ENCODE results near the gene EVA1A.
"Not testable (repeated sequence)": the region's sequence is repeated elsewhere in the genome, so short reads cannot be mapped to it uniquely, and the experiment has no call there.

Gene EVA1A

GRCh38 chr2:75483878-75484277 is 76.9 kb downstream of the EVA1A start:
- H3K9me3 ChIP-seq (replicated peaks; ENCODE audit: low read length), result no peaks in the 10 kb centered on the region
- no peak overlapping the region for H3K9ac ChIP-seq (ENCODE audit: low read depth, low read length)
- H3K27me3 ChIP-seq (ENCODE audit: control insufficient read depth, insufficient read depth, low read length), result no peaks in the 10 kb centered on the region
- H3K4me2 ChIP-seq (ENCODE audit: low read length), result no peak overlapping the region
- H3K4me3 ChIP-seq (ENCODE audit: low read length), result no peak overlapping the region
- no peaks in the 10 kb centered on the region for H3K36me3 ChIP-seq (ENCODE audit: insufficient read depth, low read length)
- no peaks in the 10 kb centered on the region for H3K4me1 ChIP-seq (ENCODE audit: control insufficient read depth, insufficient read depth, low read length)

- Histone ChIP-seq H3K4me1 (ENCODE audit: control insufficient read depth, insufficient read depth, low read length) (no peaks in the 10 kb centered on the region), H3K4me3 (ENCODE audit: low read length) (no peak overlapping the region), H3K27me3 (ENCODE audit: control insufficient read depth, insufficient read depth, low read length) (no peaks in the 10 kb centered on the region), H3K9me3 (replicated peaks; ENCODE audit: low read length) (no peaks in the 10 kb centered on the region), H3K36me3 (ENCODE audit: insufficient read depth, low read length) (no peaks in the 10 kb centered on the region), H3K9ac (ENCODE audit: low read depth, low read length) (no peak overlapping the region), H3K4me2 (ENCODE audit: low read length) (no peak overlapping the region)
These were observed 78.3 kb downstream of the EVA1A start for GRCh38 chr2:75482398-75482797.

DNA sequence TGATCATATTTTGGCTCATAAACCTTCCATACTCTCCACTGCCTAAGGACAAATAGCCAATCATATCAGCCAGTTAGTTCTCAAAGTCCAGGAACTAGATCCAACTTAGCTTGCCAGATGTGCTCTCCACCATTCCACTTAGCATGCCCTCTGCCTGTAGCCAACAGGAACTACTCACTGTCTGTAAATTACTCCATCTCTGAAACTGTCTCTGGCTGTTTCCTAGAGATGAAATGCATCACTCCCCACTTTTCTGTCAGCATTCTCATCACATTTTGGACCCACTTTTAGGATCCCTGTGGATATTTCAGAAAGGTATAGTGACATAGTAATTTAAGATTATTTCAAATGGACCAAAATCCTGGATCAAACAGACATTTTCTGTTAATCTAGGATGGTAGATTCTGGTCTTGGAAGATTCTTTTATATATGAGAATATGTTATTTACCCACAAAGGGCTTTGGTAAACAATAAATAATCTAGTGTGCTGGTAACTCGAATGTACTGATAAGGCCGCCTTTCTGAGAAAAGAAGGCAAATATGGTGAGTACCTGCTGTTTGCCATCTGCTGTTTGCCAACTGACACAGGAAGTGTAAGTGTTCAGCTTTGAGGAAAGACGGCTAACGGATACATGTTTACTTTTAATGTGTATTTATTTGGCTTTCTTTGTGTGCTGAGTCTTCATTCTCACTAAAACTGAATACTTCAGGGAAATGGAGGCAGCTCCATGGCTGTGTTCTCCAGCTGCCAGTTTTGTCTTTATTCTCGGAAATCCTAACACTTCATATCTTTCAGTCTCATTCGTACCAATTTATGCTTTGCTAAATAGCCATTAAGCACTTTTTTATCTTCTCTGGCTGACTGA is 79.5 kb downstream of the EVA1A start:
- Histone ChIP-seq H3K4me2 (ENCODE audit: low read length) (no peak overlapping the region), H3K4me3 (ENCODE audit: low read length) (no peak overlapping the region), H3K27me3 (ENCODE audit: control insufficient read depth, insufficient read depth, low read length) (peaks cover 8% of the 10 kb centered on the region), H3K36me3 (ENCODE audit: insufficient read depth, low read length) (no peaks in the 10 kb centered on the region), H3K4me1 (ENCODE audit: control insufficient read depth, insufficient read depth, low read length) (no peaks in the 10 kb centered on the region), H3K9me3 (replicated peaks; ENCODE audit: low read length) (no peaks in the 10 kb centered on the region), H3K9ac (ENCODE audit: low read depth, low read length) (no peak overlapping the region)

GRCh38 chr2:75477696-75478095 is 83.0 kb downstream of the EVA1A start:
- peaks cover 16% of the 10 kb centered on the region for H3K27me3 ChIP-seq (ENCODE audit: control insufficient read depth, insufficient read depth, low read length)
- not testable (repeated sequence) for H3K9me3 ChIP-seq (replicated peaks; ENCODE audit: low read length); H3K4me3 ChIP-seq (ENCODE audit: low read length); H3K4me2 ChIP-seq (ENCODE audit: low read length); H3K9ac ChIP-seq (ENCODE audit: low read depth, low read length); H3K36me3 ChIP-seq (ENCODE audit: insufficient read depth, low read length); H3K4me1 ChIP-seq (ENCODE audit: control insufficient read depth, insufficient read depth, low read length)

- no peaks in the 10 kb centered on the region for H3K4me1 ChIP-seq (ENCODE audit: control insufficient read depth, insufficient read depth, low read length)
- no peaks in the 10 kb centered on the region for H3K9me3 ChIP-seq (replicated peaks; ENCODE audit: low read length)
- no peaks in the 10 kb centered on the region for H3K36me3 ChIP-seq (ENCODE audit: insufficient read depth, low read length)
- no peak overlapping the region for H3K4me3 ChIP-seq (ENCODE audit: low read length)
- H3K9ac ChIP-seq (ENCODE audit: low read depth, low read length), result no peak overlapping the region
- peaks cover 17% of the 10 kb centered on the region for H3K27me3 ChIP-seq (ENCODE audit: control insufficient read depth, insufficient read depth, low read length)
- H3K4me2 ChIP-seq (ENCODE audit: low read length), result no peak overlapping the region
These were observed 84.0 kb downstream of the EVA1A start for GRCh38 chr2:75476761-75477160.

DNA sequence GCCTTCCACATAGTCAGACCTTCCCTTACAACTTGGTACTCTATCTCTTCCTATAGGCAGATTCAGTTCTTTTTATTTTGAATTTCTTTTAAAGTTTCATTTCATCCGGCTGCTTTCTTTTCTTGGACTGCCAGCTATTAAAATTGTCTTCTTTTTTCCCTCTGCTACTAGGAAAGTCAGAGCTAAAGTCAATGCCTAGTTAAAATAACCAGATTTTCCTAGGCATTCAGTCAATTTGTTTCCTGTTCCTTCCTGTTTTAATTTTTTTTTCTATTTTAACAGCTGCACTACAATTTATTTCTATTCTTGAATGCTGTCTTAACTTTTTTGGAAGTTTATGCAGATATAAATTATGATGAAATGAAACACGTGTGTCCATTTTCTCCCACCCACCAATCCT is 84.8 kb downstream of the EVA1A start:
- Histone ChIP-seq H3K4me1 (ENCODE audit: control insufficient read depth, insufficient read depth, low read length) (no peaks in the 10 kb centered on the region), H3K27me3 (ENCODE audit: control insufficient read depth, insufficient read depth, low read length) (peaks cover 17% of the 10 kb centered on the region), H3K4me3 (ENCODE audit: low read length) (no peak overlapping the region), H3K36me3 (ENCODE audit: insufficient read depth, low read length) (no peaks in the 10 kb centered on the region), H3K9ac (ENCODE audit: low read depth, low read length) (no peak overlapping the region), H3K9me3 (replicated peaks; ENCODE audit: low read length) (no peaks in the 10 kb centered on the region), H3K4me2 (ENCODE audit: low read length) (no peak overlapping the region)

DNA sequence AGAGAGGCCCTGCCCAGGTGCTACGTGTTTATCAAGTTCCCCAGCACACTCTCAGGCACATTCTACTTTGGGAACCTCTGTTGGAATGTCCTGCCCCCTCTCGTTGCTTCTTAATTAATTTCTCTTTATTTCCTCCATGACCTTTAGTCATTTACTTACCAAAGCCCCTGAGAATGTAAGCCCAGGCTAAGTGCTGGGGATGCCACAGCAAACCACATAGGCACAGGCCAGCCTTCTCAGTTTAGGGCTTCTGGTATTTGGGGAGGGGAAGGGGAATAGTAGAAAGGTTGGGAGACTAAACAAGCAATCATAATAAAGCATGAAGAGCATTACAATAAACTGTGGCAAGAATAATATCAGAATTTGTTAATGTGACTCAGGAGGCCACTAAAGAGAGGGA is 85.7 kb downstream of the EVA1A start:
- Histone ChIP-seq H3K4me2 (ENCODE audit: low read length) (no peak overlapping the region), H3K9ac (ENCODE audit: low read depth, low read length) (no peak overlapping the region), H3K4me3 (ENCODE audit: low read length) (no peak overlapping the region), H3K27me3 (ENCODE audit: control insufficient read depth, insufficient read depth, low read length) (peaks cover 17% of the 10 kb centered on the region), H3K36me3 (ENCODE audit: insufficient read depth, low read length) (no peaks in the 10 kb centered on the region), H3K9me3 (replicated peaks; ENCODE audit: low read length) (no peaks in the 10 kb centered on the region), H3K4me1 (ENCODE audit: control insufficient read depth, insufficient read depth, low read length) (no peaks in the 10 kb centered on the region)

- Histone ChIP-seq H3K4me1 (ENCODE audit: control insufficient read depth, insufficient read depth, low read length) (no peaks in the 10 kb centered on the region), H3K36me3 (ENCODE audit: insufficient read depth, low read length) (no peaks in the 10 kb centered on the region), H3K4me3 (ENCODE audit: low read length) (no peak overlapping the region), H3K27me3 (ENCODE audit: control insufficient read depth, insufficient read depth, low read length) (peaks cover 17% of the 10 kb centered on the region), H3K9me3 (replicated peaks; ENCODE audit: low read length) (no peaks in the 10 kb centered on the region), H3K4me2 (ENCODE audit: low read length) (no peak overlapping the region), H3K9ac (ENCODE audit: low read depth, low read length) (no peak overlapping the region)
These were observed 86.6 kb downstream of the EVA1A start for GRCh38 chr2:75474115-75474514.

- Histone ChIP-seq H3K27me3 (ENCODE audit: control insufficient read depth, insufficient read depth, low read length) (peaks cover 4% of the 10 kb centered on the region), H3K4me1 (ENCODE audit: control insufficient read depth, insufficient read depth, low read length) (no peaks in the 10 kb centered on the region), H3K4me3 (ENCODE audit: low read length) (no peak overlapping the region), H3K36me3 (ENCODE audit: insufficient read depth, low read length) (no peaks in the 10 kb centered on the region), H3K9me3 (replicated peaks; ENCODE audit: low read length) (no peaks in the 10 kb centered on the region), H3K9ac (ENCODE audit: low read depth, low read length) (no peak overlapping the region), H3K4me2 (ENCODE audit: low read length) (no peak overlapping the region)
These were observed 93.9 kb downstream of the EVA1A start for GRCh38 chr2:75466708-75467311.

GRCh38 chr2:75465317-75465984 is 95.3 kb downstream of the EVA1A start:
- peaks cover 4% of the 10 kb centered on the region for H3K27me3 ChIP-seq (ENCODE audit: control insufficient read depth, insufficient read depth, low read length)
- H3K36me3 ChIP-seq (ENCODE audit: insufficient read depth, low read length), result no peaks in the 10 kb centered on the region
- H3K4me1 ChIP-seq (ENCODE audit: control insufficient read depth, insufficient read depth, low read length), result no peaks in the 10 kb centered on the region
- no peak overlapping the region for H3K9ac ChIP-seq (ENCODE audit: low read depth, low read length)
- no peak overlapping the region for H3K4me3 ChIP-seq (ENCODE audit: low read length)
- no peak overlapping the region for H3K4me2 ChIP-seq (ENCODE audit: low read length)
- H3K9me3 ChIP-seq (replicated peaks; ENCODE audit: low read length), result no peaks in the 10 kb centered on the region

DNA sequence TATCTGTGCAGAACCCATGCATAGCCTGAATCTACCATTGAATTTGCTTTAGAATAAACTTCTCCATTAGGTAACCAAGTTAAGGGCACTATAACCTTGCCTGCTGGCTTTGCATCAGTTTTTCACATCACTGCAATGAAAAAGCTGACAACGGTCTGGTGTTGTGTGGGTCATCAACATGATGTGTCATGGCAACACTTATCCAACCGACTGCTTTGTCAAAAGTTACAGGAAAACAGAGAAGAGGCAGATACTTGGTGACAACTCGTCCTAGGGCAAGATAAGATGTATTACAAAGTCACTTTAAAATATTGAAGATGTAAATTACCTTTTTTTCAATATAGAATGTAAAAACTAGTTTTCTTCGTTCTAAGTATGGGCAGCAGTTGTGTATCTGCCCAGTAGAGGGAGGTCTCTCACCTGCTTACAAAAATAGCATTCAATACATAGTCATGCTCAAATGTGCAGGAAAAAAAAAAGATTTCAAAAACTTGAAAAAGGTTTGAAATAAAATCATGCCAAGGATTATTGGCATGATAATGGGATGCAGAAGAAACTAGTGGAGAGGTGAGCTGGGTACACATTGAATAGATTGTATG is 96.3 kb downstream of the EVA1A start:
- no peaks in the 10 kb centered on the region for H3K36me3 ChIP-seq (ENCODE audit: insufficient read depth, low read length)
- no peaks in the 10 kb centered on the region for H3K4me1 ChIP-seq (ENCODE audit: control insufficient read depth, insufficient read depth, low read length)

More for the DNA sequence above, 96.3 kb downstream of the EVA1A start:
- Histone ChIP-seq H3K9me3 (replicated peaks; ENCODE audit: low read length) (no peaks in the 10 kb centered on the region), H3K27me3 (ENCODE audit: control insufficient read depth, insufficient read depth, low read length) (peaks cover 4% of the 10 kb centered on the region), H3K4me2 (ENCODE audit: low read length) (no peak overlapping the region), H3K9ac (ENCODE audit: low read depth, low read length) (no peak overlapping the region), H3K4me3 (ENCODE audit: low read length) (no peak overlapping the region)

Data from skeletal muscle satellite cell (primary cell).